Tongue (tissue), 3 donors: Measurements from ENCODE around the gene ZFYVE16. TPM values are rescaled to one million over a fixed set of nuclear protein-coding genes. Genes with fewer than 3 reads are reported as not detected.
"Not testable (repeated sequence)": the region's sequence is repeated elsewhere in the genome, so short reads cannot be mapped to it uniquely, and the experiment has no call there.

Experiments
- DNase-seq: peaks from one replicate; pipeline ENCODE4 v3.0.0-alpha.2; 2015
- small RNA-seq: library from RNA; depleted of rRNA; stranded (forward); fragments of <200 nt; gene quantifications from one replicate; pipeline ENCODE3, GENCODE V24; 2014; ENCODE audit warnings: low replicate concordance
- total RNA-seq: library from RNA; depleted of rRNA; stranded (reverse); fragments of >200 nt; gene quantifications from one replicate; pipeline ENCODE4 v1.2.3, GENCODE V29; 2014

Gene ZFYVE16
- total RNA-seq, 1 donor from 2014 or later = 62.4 TPM

- DNase-seq = peak; percentile 92
These were observed 80.2 kb downstream of the ZFYVE16 start, which contains the start of gene FAM151B for GRCh38 chr5:80487829-80488721. Gene FAM151B, plus strand, starts transcription at chr5:80488100. Its CDS starts 24 bp downstream, at chr5:80488124.

GRCh38 chr5:80491296-80491695, 83.4 kb downstream of the ZFYVE16 start:
- no peak for DNase-seq

- DNase-seq = no peak
These were observed 84.9 kb downstream of the ZFYVE16 start for GRCh38 chr5:80492741-80493140.

GRCh38 chr5:80493443-80493842, 85.6 kb downstream of the ZFYVE16 start:
- DNase-seq = not testable (repeated sequence)

- DNase-seq = no peak
These were observed 88.0 kb downstream of the ZFYVE16 start for GRCh38 chr5:80495891-80496290.

GRCh38 chr5:80502800-80503199, 94.9 kb downstream of the ZFYVE16 start:
- no peak for DNase-seq

GRCh38 chr5:80503641-80504040, 95.8 kb downstream of the ZFYVE16 start:
- DNase-seq = no peak

GRCh38 chr5:80504833-80505232, 97.0 kb downstream of the ZFYVE16 start:
- DNase-seq = no peak

GRCh38 chr5:80507663-80508062, 99.8 kb downstream of the ZFYVE16 start:
- DNase-seq = no peak

GRCh38 chr5:80508844-80509243, 101.0 kb downstream of the ZFYVE16 start:
- no peak for DNase-seq

GRCh38 chr5:80509362-80509761, 101.5 kb downstream of the ZFYVE16 start:
- DNase-seq = no peak

- peak; percentile 69 for DNase-seq
These were observed 109.0 kb downstream of the ZFYVE16 start for GRCh38 chr5:80516826-80517225.

Small RNAs within 50 kb of the gene (small RNA-seq; reads per million reads assigned to genes)
- gene RNU6-211P = 0.16 reads per million, percentile 9 among the genes with 10 or more reads in this experiment

Other genes starting within 250 kb of the ZFYVE16 start
- 30.6 TPM for gene SERINC5, start 152.0 kb upstream of the ZFYVE16 start, total RNA-seq
- not detected for gene SPZ1, start 88.1 kb upstream of the ZFYVE16 start, total RNA-seq
- gene FAM151B, start 80.0 kb downstream of the ZFYVE16 start, total RNA-seq = 9.8 TPM
- not detected for gene ANKRD34B, start 162.2 kb downstream of the ZFYVE16 start, total RNA-seq
- 22.2 TPM for gene MSH3, start 246.6 kb downstream of the ZFYVE16 start, total RNA-seq
- 27.4 TPM for gene DHFR, start 246.9 kb downstream of the ZFYVE16 start, total RNA-seq